MM.1S (cell line): ENCODE results near the gene TCHP.

Experiments used
- DNase-seq: peaks from one replicate; pipeline ENCODE4 v3.0.0-alpha.2; 2015
- H2AFZ ChIP-seq: fragments of 300-600 bp; sonication (generic); 2 replicates; pipeline ENCODE4 v1.6.0; 2016; ENCODE audit warnings: antibody characterized with exemption, low read length
- H3F3A ChIP-seq: fragments of 300-600 bp; sonication (generic); 2 replicates; pipeline ENCODE4 v1.6.1; 2016; ENCODE audit warnings: mild to moderate bottlenecking, antibody characterized with exemption, low read length, moderate library complexity, mixed read lengths; ENCODE audit not compliant: insufficient read depth
- H3K27ac ChIP-seq: fragments of 300-600 bp; sonication (generic); 2 replicates; pipeline ENCODE4 v1.5.1; 2016; ENCODE audit warnings: mild to moderate bottlenecking, low read length
- H3K27me3 ChIP-seq: fragments of 300-600 bp; sonication (generic); replicated peaks from 2 replicates; pipeline ENCODE4 v1.6.0; 2016; ENCODE audit warnings: low read length; ENCODE audit not compliant: insufficient read depth
- H3K36me3 ChIP-seq: fragments of 300-600 bp; sonication (generic); replicated peaks from 2 replicates; pipeline ENCODE4 v1.6.1; 2016; ENCODE audit warnings: mild to moderate bottlenecking, low read length, mixed read lengths; ENCODE audit not compliant: insufficient read depth
- H3K4me1 ChIP-seq: fragments of 300-600 bp; sonication (generic); 2 replicates; pipeline ENCODE4 v1.6.1; 2016; ENCODE audit warnings: low read length, mixed read lengths
- H3K4me2 ChIP-seq: fragments of 300-600 bp; sonication (generic); 2 replicates; pipeline ENCODE4 v1.6.0; 2016; ENCODE audit warnings: low read depth, low read length
- H3K4me3 ChIP-seq: fragments of 300-600 bp; sonication (generic); 2 replicates; pipeline ENCODE4 v1.5.1; 2016; ENCODE audit warnings: low read length, mixed read lengths
- H3K79me2 ChIP-seq: fragments of 300-600 bp; sonication (generic); 2 replicates; pipeline ENCODE4 v1.6.1; 2016; ENCODE audit warnings: mixed run types, low read length, mixed read lengths
- H3K9ac ChIP-seq: fragments of 300-600 bp; sonication (generic); 2 replicates; pipeline ENCODE4 v1.6.1; 2016; ENCODE audit warnings: low read length, mixed read lengths
- H3K9me2 ChIP-seq: fragments of 300-600 bp; sonication (generic); replicated peaks from 2 replicates; pipeline ENCODE4 v1.6.1; 2016; ENCODE audit warnings: mild to moderate bottlenecking, low read length, mixed read lengths; ENCODE audit not compliant: insufficient read depth
- H3K9me3 ChIP-seq: fragments of 300-600 bp; sonication (generic); replicated peaks from 2 replicates; pipeline ENCODE4 v1.6.1; 2016; ENCODE audit warnings: mild to moderate bottlenecking, low read length, mixed read lengths; ENCODE audit not compliant: insufficient read depth
- H4K20me1 ChIP-seq: fragments of 300-600 bp; sonication (generic); 2 replicates; pipeline ENCODE4 v1.6.1; 2016; ENCODE audit warnings: mild to moderate bottlenecking, low read length, moderate library complexity, mixed read lengths; ENCODE audit not compliant: insufficient read depth
- CTCF ChIP-seq: fragments of 300-600 bp; sonication (generic); IDR thresholded peaks from 2 replicates; pipeline ENCODE4 v1.5.1; 2016; ENCODE audit warnings: antibody characterized with exemption, low read length, mixed read lengths
- EZH2 ChIP-seq: fragments of 300-600 bp; sonication (generic); optimal IDR thresholded peaks from 2 replicates; pipeline ENCODE3; 2017; ENCODE audit warnings: low read depth, mild to moderate bottlenecking, antibody characterized with exemption, low read length, mixed read lengths
- EZH2phosphoT487 ChIP-seq: fragments of 300-600 bp; sonication (generic); IDR thresholded peaks from 2 replicates; pipeline ENCODE4 v1.6.1; 2018; ENCODE audit warnings: antibody characterized with exemption, low read length

The TCHP gene

GRCh38 chr12:109958374-109958773 is 58.3 kb downstream of the TCHP start:
- H3K9ac ChIP-seq: no peak overlapping the region
- no peaks in the 10 kb centered on the region for H3K9me3 ChIP-seq
- no peaks in the 10 kb centered on the region for H3K27me3 ChIP-seq
- no peaks in the 10 kb centered on the region; the same call in 1 of the 2 replicates for H3K36me3 ChIP-seq
- no peak for DNase-seq
- H3F3A ChIP-seq: no peaks in the 10 kb centered on the region
- H3K4me2 ChIP-seq: no peak overlapping the region
- H2AFZ ChIP-seq: no peak overlapping the region
- H3K9me2 ChIP-seq: no peaks in the 10 kb centered on the region
- no peak overlapping the region for H3K27ac ChIP-seq
- no peaks in the 10 kb centered on the region for H4K20me1 ChIP-seq
- H3K79me2 ChIP-seq: no peaks in the 10 kb centered on the region
- H3K4me1 ChIP-seq: no peaks in the 10 kb centered on the region
- H3K4me3 ChIP-seq: no peak overlapping the region
- TF ChIP-seq CTCF (no peak), EZH2phosphoT487 (no peak), EZH2 (no peak)

- no peaks in the 10 kb centered on the region for H3F3A ChIP-seq
- H3K36me3 ChIP-seq: no peaks in the 10 kb centered on the region; the same call in 1 of the 2 replicates
- no peaks in the 10 kb centered on the region for H3K4me1 ChIP-seq
Measured at GRCh38 chr12:109959411-109960093, 59.5 kb downstream of the TCHP start.

GRCh38 chr12:109961201-109961600 is 61.1 kb downstream of the TCHP start:
- Histone ChIP-seq H3K27me3 (no peaks in the 10 kb centered on the region), H3K4me3 (no peak overlapping the region), H2AFZ (no peak overlapping the region), H3K9ac (no peak overlapping the region), H3K36me3 (no peaks in the 10 kb centered on the region; the same call in 1 of the 2 replicates), H3K79me2 (no peaks in the 10 kb centered on the region), H3K27ac (no peak overlapping the region), H3F3A (no peaks in the 10 kb centered on the region), H3K4me2 (no peak overlapping the region), H3K4me1 (no peaks in the 10 kb centered on the region), H3K9me2 (no peaks in the 10 kb centered on the region), H4K20me1 (no peaks in the 10 kb centered on the region), H3K9me3 (no peaks in the 10 kb centered on the region)
- no peak for DNase-seq
- TF ChIP-seq EZH2phosphoT487 (no peak), CTCF (no peak), EZH2 (no peak)

More at GRCh38 chr12:109959411-109960093, 59.5 kb downstream of the TCHP start:
- no peak overlapping the region for H3K9ac ChIP-seq
- no peaks in the 10 kb centered on the region for H3K79me2 ChIP-seq
- H4K20me1 ChIP-seq: no peaks in the 10 kb centered on the region
- no peak for DNase-seq
- no peak for TF ChIP-seq EZH2phosphoT487
- TF ChIP-seq CTCF: no peak
- no peak for TF ChIP-seq EZH2
- H3K27me3 ChIP-seq: no peaks in the 10 kb centered on the region
- no peak overlapping the region for H3K4me2 ChIP-seq
- no peak overlapping the region for H3K27ac ChIP-seq
- H3K9me2 ChIP-seq: no peaks in the 10 kb centered on the region
- no peak overlapping the region for H3K4me3 ChIP-seq
- H3K9me3 ChIP-seq: no peaks in the 10 kb centered on the region
- no peak overlapping the region for H2AFZ ChIP-seq
